Left renal cortex interstitium (tissue), 4 donors: ENCODE results near the gene CCDC159. TPM values are rescaled to one million over a fixed set of nuclear protein-coding genes. Genes with fewer than 3 reads are reported as not detected.
"Not testable (repeated sequence)": the region's sequence is repeated elsewhere in the genome, so short reads cannot be mapped to it uniquely, and the experiment has no call there.

ENCODE experiments used
- DNase-seq, 4 donors: peaks; one replicate each; pipeline ENCODE4 v3.0.0-alpha.2; 2013; ENCODE audit warnings: low read depth in 4 of 4, low spot score in 2 of 4, missing footprints in 1 of 4
- polyA plus RNA-seq, 4 donors: library from polyadenylated mRNA; unstranded; fragments of 120-200 nt; gene quantifications; one replicate each; pipeline ENCODE4 v1.2.1, GENCODE V29; 2013; ENCODE audit not compliant: insufficient read length in 4 of 4

CCDC159 gene
- polyA plus RNA-seq, result 10 to 100 TPM; 20.2 to 45.6 (median 30.5) TPM

GRCh38 chr19:11346104-11346940 is at the start of gene CCDC159, which contains the start of gene TMEM205:
Gene CCDC159, plus strand, starts transcription at chr19:11346519. Its CDS starts 88 bp downstream, at chr19:11346607.
Gene TMEM205, minus strand, starts transcription at chr19:11346268. Its CDS starts 649 bp downstream, at chr19:11345619.
- peak; percentile 94 to 99 (median 98) for DNase-seq

GRCh38 chr19:11299946-11300810 is 46.1 kb upstream of the CCDC159 start:
- DNase-seq, result no peak

DNA sequence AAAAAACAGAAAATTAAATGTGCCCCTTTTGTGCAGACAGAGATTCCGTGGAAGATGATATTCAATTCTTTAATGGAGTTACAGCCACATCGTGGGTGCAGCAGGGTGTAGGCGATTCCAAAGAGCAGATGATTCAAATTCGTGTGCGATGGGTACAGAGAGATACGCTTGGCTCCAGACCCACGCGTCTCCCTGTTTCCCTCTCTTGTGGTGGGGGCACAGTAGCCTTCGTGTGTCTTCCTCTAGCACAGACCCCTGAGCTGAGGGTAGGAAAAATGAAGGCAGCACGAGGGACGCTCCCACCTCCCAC is 45.6 kb upstream of the CCDC159 start:
- no peak for DNase-seq

DNA sequence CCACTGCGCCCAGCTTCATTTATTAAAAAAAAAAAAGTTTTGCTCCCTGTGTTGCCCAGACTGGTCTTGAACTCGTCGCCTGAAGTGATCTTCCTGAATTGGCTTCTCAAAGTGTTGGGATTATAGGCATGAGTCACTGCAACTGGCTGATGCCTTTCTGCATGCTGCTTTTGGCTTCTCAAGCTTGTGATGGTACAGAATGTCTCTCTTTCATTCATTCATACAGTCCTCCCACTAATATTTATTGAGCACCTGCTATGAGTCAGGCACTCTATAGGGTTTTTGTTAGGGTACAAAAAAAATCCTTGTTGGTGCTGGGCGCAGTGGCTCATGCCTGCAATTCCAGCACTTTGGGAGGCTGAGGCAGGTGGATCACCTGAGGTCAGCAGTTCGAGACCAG is 41.4 kb upstream of the CCDC159 start:
- DNase-seq, result no peak

DNA sequence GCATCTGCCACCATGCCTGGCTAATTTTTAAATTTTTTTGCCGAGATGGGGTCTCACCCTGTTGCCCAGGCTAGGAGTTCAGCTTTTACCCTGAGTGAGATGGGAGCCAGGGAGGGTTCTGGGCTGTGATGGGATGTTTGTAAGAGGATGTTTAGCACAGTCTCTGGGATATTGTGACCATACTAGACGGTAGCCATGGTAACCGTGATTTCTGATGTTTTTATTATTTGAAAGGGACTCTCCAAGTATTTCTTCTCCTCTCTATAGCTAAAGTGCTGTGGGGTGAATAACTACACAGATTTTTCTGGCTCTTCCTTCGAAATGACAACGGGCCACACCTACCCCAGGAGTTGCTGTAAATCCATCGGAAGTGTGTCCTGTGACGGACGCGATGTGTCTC is 40.0 kb upstream of the CCDC159 start:
- DNase-seq, result no peak

DNA sequence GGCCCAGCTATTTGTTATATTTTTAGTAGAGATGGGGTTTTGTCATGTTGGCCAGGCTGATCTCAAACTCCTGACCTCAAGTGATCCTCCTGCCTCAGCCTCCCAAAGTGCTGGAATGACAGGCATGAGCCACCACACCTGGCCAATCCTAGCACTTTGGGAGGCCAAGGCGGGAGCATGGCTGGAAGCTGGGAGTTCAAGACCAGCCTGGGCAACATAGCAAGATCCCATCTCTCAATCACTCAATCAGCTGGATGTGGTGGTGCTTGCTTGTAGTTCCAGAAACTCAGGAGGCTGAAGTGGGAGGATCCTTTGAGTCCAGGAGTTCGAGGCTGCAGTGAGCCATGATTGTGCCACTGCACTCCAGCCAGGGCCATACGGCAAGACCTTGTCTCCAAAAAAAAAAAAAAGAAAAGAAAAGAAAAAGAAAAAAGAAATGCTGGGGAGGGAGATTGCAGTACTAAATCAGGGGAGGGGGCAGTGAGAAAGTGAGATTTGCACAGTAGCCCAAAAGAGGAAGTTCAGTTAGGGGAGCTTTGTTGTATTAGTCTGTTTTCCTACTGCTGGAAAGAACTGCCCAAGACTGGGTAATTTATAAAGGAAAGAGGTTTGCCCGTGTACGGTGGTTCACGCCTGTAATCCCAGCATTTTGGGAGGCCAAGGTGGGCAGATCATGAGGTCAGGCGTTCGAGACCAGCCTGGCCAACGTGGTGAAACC is 25.9 kb upstream of the CCDC159 start:
- DNase-seq, result not testable (repeated sequence)

DNA sequence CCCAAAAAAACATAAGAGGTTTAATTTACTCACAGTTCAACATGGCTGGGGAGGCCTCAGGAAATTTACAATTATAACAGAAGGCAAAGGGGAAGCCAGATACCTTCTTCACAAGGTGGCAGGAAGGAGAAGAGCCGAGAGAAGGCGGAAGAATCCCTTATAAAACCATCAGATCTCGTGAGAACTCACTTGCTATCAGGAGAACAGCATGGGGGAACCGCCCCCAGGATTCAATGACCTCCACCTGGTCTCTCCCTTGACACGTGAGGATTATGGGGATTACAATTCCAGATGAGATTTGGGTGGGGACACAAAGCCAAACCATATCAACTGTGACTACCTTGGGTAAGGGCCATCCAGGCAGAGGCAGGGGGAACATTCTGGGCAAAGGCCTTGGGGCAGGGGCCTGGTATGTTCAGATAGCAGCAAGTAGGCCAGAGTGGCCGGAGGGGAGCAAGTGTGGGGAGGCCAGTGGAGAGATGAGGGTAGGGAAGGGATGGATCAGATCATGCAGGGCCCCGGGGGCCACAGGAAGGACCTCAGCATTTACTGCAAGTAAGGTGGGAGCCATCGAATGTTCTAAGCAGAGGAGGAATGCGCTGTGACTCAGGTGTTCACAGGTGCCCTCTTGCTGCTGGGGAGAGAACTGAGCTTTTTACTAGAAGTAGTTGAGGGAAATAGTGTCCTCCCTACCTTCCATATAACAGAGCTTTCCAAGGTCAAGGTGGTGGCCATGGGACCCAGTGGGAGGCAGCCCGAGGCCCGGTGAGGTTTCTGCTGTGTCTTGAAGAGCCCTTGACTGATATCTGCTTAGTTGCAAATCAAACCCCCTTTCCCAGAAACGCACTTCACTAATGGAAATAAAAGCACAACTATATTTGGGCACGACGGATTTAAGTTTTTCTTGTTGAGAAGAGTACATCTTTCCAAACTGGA is 24.9 kb upstream of the CCDC159 start:
- no peak for DNase-seq

GRCh38 chr19:11322269-11323024 is 23.9 kb upstream of the CCDC159 start:
- DNase-seq, result no peak

GRCh38 chr19:11323601-11324078 is 22.7 kb upstream of the CCDC159 start:
- no peak for DNase-seq

GRCh38 chr19:11324079-11324661 is 22.1 kb upstream of the CCDC159 start:
- DNase-seq, result peak in 1 of 4 donors; percentile 70

DNA sequence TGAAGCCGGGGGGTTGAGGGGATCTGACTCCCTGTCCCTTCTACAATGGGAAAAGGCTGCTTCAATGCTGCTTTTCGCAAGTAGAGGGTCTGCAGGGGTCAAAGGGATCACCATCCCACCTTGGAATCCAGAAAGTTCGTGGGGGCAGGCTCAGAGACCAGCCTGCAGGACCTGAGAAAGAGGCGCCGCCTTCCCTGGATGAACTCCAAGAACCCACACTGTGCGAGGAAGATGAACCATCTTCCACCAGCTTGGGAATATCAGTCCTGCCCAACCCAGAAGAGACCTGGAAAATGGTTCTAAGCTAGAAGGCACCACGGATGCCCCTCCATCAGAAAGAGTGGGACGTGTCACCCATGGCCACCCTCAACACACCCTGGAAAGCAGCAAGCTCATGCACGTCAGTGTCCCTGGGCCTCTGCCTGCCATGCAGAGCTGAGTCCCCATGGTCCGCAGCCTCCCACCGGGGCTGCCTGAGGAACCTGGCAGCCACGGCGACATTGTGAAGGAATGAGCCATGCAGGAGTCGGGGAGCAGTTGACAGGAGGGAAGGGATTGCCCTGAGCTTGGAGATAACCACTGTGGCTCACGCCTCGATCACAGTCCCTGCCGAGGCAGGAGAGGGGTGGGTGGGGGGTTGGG is 21.4 kb upstream of the CCDC159 start:
- no peak for DNase-seq

GRCh38 chr19:11325544-11325943 is 20.8 kb upstream of the CCDC159 start:
- no peak for DNase-seq

DNA sequence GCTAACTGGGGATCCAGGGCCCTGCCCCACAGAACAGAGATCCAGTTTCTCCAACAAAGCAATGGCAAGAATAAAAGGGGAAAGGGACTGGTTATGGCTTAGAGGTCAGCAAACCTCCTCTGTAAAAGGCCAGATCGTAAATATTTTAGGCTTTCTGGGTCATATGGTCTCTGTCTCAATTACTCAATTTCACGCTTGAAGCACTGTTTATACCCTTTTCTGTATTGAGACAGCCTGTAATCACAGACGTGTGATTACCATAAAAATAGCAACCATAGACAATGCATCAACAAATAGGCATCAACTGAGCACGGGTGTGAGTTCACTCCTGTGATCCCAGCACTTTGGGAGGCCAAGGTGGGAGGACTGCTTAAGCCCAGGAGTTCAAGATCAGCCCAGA is 16.2 kb upstream of the CCDC159 start:
- DNase-seq, result no peak

DNA sequence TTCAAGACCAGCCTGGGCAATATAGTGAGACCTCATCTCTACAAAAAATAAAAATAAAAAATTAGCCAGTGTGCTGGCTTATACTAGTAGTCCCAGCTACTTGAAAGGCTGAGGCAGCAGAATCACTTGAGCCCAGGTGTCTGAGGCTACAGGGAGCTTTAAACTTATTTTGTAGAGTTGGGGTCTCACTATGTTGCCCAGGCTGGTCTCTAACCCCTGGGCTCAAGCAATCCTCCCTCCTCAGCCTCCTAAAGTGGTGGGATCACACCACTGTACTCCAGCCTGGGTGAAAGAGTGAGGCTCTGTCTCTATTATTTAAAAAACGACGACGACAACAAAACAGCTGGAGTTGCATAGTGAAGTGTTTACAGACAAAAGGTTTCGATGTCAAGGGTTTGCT is 14.8 kb upstream of the CCDC159 start:
- no peak for DNase-seq

GRCh38 chr19:11332822-11333221 is 13.5 kb upstream of the CCDC159 start:
- DNase-seq, result no peak

DNA sequence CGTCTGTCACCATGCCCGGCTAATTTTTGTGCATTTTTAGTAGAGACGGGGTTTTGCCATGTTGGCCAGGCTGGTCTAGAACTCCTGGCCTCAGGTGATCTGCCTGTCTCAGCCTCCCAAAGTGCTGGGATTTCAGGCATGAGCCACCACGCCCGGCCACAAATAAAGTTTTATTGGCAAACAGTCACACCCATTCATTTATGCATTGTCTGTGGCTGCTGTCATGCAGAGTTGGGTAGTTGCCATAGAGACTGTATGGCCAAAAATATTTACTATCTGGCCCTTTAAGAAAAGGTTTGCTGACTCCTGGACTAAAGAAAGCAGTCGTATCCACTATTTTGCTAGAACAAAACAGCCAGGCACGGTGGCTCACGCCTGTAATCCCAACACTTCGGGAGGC is 12.5 kb upstream of the CCDC159 start:
- not testable (repeated sequence) for DNase-seq

DNA sequence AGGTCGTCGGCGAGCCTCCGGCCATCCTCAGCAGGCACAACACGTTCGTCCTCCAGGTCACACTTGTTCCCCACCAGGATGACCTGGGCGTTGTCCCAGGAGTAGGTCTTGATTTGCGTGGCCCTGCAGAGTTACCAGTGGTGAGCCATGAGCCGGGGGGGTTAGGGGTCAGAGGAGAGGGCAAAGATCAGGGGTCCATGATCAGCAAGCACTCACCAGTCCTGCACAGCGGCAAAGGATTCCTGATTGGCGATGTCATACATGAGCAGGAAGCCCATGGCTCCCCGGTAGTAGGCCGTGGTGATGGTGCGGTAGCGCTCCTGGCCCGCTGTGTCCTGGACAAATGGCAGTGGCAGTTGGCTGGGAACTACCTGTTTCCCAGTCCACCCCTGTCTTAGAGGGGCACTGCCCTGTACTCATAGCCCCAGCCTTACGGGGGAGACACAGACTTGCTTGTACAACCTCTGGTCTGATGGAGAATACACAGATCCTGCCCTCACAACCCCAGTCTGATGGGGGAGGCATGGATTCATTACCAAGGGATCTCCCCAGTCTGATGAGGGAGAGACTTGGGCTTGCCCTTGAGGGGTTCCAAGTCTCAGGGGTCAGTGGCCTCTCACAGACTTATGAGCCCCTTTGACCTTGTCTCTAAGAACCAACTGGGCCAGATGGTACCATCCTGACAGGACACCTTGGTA is 10.7 kb upstream of the CCDC159 start:
- no peak for DNase-seq
